Subcutaneous abdominal adipose tissue (tissue), 5 donors: ENCODE data around the gene IL6R.

Experiments
- H3K27ac ChIP-seq: one replicate; pipeline ENCODE4 v1.7.0; 2013; ENCODE audit warnings: low read depth, mild to moderate bottlenecking, inconsistent platforms, low read length, moderate library complexity
- H3K27me3 ChIP-seq, 5 donors: one replicate each; pipeline ENCODE4 v1.7.0; 2013; ENCODE audit warnings: low read length in 5 of 5, inconsistent platforms in 1 of 5; ENCODE audit not compliant: control insufficient read depth in 5 of 5, insufficient read depth in 4 of 5
- H3K36me3 ChIP-seq, 5 donors: one replicate each; pipeline ENCODE4 v1.7.0; 2013; ENCODE audit warnings: low read length in 5 of 5; ENCODE audit not compliant: control insufficient read depth in 5 of 5, insufficient read depth in 5 of 5
- H3K4me1 ChIP-seq, 5 donors: one replicate each; pipeline ENCODE4 v1.7.0; 2013; ENCODE audit warnings: low read length in 5 of 5, mild to moderate bottlenecking in 3 of 5, moderate library complexity in 1 of 5; ENCODE audit not compliant: control insufficient read depth in 5 of 5, insufficient read depth in 5 of 5
- H3K4me3 ChIP-seq, 5 donors: one replicate each; pipeline ENCODE4 v1.7.0; 2013; ENCODE audit warnings: low read length in 5 of 5, low read depth in 1 of 5
- H3K9ac ChIP-seq, 5 donors: one replicate each; pipeline ENCODE4 v1.7.0; 2013; ENCODE audit warnings: low read length in 5 of 5, mild to moderate bottlenecking in 4 of 5, moderate library complexity in 3 of 5
- H3K9me3 ChIP-seq, 5 donors: one replicate each; pipeline ENCODE4 v1.7.0; 2013; ENCODE audit warnings: low read length in 5 of 5; ENCODE audit not compliant: control insufficient read depth in 5 of 5
- donor health status: healthy.
- donor health status: healthy.
- donor health status: healthy.
- donor health status: healthy.
- donor health status: healthy.

The IL6R gene

DNA sequence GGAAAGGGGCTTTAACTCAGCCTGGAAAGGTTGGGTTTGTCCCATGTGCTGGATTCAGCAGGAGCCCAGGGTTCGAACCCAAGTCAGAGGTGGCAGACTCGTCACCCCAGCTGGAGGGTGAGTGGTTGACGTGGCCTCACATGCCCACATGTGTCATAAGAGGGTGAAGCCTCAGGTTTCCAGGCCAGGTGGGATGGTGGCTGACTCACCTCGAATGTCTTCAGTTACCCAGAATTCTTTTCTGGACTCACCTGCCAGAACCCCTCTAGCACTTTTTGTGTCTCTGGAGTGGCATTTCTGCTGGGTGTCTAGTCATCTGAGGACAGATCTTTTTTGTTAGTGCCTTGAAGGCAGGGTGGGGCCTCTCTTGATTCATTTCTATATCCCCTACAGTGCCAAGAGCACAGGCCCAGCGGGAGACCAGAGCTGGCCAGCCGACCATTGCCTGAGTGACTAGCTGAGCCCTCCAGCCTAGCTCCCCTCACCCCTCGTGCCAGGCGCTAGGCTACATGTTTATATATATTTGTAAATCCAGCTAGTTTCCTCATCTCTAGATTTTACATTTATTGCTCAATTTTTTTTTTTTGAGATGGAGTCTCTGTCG is 28.1 kb downstream of the IL6R start:
- no peaks in the 10 kb centered on the region for H3K9me3 ChIP-seq
- peak overlapping the region; percentile 89 for H3K27ac ChIP-seq
- peak overlapping the region in 2 of 5 donors; percentile 48 to 56 for H3K9ac ChIP-seq
- no peak overlapping the region for H3K4me3 ChIP-seq
- peaks cover 12 to 44% (median 39%) of the 10 kb centered on the region in 5 donors for H3K4me1 ChIP-seq
- H3K36me3 ChIP-seq = peaks cover 4 to 25% (median 21%) of the 10 kb centered on the region in 5 donors
- no peaks in the 10 kb centered on the region for H3K27me3 ChIP-seq

DNA sequence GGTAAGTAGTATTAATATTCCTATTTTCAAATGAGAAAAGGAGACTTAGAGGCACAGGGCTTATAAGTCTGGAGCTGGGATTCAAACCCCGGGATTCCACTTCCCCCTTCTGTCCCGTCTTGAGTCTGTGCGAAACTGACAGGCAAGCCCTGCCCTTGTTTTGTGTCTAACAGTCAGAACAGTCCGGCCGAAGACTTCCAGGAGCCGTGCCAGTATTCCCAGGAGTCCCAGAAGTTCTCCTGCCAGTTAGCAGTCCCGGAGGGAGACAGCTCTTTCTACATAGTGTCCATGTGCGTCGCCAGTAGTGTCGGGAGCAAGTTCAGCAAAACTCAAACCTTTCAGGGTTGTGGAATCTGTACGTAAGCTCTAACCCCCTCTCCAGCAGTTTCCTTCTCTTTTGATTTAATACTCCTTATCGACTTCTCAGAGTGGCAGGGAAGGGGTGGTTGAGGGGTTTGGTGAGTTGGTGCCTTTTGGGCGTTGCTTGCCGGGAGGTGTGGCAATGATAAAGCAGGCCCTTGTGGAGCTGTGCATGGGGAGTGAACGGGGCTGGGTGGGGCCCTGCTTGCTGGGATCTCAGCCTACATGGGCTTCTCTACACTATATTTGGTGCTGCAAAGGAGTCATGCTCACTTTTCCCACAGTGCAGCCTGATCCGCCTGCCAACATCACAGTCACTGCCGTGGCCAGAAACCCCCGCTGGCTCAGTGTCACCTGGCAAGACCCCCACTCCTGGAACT is 29.4 kb downstream of the IL6R start:
- H3K4me3 ChIP-seq = peak overlapping the region in 4 of 5 donors; percentile 9 to 53 (median 23)

DNA sequence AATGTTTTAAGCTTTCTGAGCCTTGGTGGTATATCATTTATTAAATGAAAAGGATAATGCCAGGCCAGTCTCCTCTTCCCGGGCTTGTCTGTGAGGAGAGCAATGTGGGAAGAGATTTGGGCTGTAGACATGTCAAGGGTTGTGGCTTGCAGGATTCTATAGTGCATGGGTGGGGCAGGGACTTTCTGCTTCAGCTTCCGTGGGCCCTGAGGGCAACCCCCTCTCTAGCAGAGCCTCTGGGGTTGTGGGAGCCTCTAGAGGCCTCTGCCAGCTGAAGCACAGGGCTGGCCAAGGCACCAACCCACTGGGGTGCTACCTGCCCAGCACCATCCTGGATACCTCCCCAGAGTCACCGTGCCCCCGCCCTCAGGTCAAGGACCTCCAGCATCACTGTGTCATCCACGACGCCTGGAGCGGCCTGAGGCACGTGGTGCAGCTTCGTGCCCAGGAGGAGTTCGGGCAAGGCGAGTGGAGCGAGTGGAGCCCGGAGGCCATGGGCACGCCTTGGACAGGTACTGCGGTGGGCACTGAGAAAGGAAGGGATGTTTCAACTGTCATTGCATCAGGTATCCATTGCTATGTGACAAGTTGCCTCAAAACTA is 30.6 kb downstream of the IL6R start:
- H3K36me3 ChIP-seq = peaks cover 7 to 18% (median 10%) of the 10 kb centered on the region in 5 donors
- no peaks in the 10 kb centered on the region for H3K9me3 ChIP-seq
- peak overlapping the region; percentile 89 for H3K27ac ChIP-seq
- peaks cover 10 to 42% (median 41%) of the 10 kb centered on the region in 5 donors for H3K4me1 ChIP-seq
- no peaks in the 10 kb centered on the region for H3K27me3 ChIP-seq
- H3K4me3 ChIP-seq = no peak overlapping the region
- no peak overlapping the region for H3K9ac ChIP-seq

More for the DNA sequence above, 29.4 kb downstream of the IL6R start:
- Histone ChIP-seq H3K36me3 (peaks cover 7 to 25% (median 18%) of the 10 kb centered on the region in 5 donors), H3K27ac (peak overlapping the region; percentile 89), H3K9ac (peak overlapping the region in 4 of 5 donors; percentile 28 to 77 (median 44)), H3K27me3 (no peaks in the 10 kb centered on the region), H3K9me3 (no peaks in the 10 kb centered on the region), H3K4me1 (peaks cover 10 to 37% (median 34%) of the 10 kb centered on the region in 5 donors)

DNA sequence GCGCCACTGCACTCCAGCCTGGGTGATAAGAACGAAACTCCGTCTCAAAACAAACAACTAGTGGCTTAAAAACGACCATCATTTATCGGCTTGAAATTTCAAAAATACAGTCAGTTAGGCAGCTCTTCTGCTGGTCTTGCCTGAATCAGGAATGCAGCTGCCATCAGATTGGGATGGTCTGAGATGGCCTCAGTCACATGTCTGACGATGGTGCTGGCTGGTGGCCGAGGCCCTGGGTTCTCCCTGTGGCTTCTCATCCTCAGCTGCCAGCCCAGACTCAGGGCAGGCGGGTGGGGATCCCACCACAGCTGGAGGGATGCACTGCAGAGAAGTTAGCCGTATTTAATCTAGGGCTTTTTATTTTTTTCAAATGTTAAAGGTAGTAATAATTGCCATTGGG is 31.3 kb downstream of the IL6R start:
- Histone ChIP-seq H3K4me3 (no peak overlapping the region), H3K9me3 (no peaks in the 10 kb centered on the region), H3K9ac (no peak overlapping the region), H3K36me3 (peaks cover 7 to 25% (median 14%) of the 10 kb centered on the region in 5 donors), H3K27me3 (no peaks in the 10 kb centered on the region), H3K27ac (no peak overlapping the region), H3K4me1 (peaks cover 8 to 41% (median 38%) of the 10 kb centered on the region in 5 donors)

DNA sequence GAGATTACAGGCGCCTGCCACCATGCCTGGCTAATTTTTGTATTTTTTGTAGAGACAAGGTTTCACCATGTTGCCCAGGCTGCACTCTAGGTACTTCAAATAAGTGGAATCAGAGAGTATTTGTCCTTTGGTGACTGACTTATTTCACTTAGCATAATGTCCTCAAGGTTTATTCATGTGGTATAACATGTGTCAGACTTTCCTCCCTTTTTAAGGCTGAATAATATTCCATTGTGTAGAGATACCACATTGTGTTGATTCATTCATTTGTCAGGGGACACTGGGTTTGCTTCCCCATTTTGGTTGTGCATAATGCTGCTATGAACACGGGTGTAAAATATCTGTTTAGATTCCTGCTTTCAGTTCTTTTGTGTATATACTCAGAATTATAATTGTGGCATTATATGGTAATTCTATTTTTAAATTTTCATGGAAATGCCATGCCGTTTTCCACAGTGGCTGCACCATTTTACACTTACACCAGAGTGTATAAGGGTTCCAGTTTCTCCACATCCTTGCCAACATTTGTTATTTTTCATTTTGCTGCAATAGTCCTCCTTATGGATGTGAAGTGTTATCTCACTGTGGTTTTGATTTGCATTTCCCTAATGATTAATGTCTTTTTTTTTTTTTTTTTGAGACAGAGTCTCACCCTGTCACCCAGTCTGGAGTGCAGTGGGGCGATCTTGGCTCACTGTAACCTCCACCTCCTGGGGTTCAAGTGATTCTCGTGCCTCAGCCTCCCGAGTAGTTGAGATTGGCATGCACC is 35.1 kb downstream of the IL6R start:
- peak overlapping the region; percentile 71 for H3K27ac ChIP-seq
- H3K27me3 ChIP-seq = no peaks in the 10 kb centered on the region
- H3K9ac ChIP-seq = no peak overlapping the region
- no peak overlapping the region for H3K4me3 ChIP-seq
- peaks cover 7 to 48% (median 26%) of the 10 kb centered on the region in 5 donors for H3K36me3 ChIP-seq
- H3K4me1 ChIP-seq = peaks cover 0 to 27% (median 18%) of the 10 kb centered on the region in 5 donors
- no peaks in the 10 kb centered on the region for H3K9me3 ChIP-seq

GRCh38 chr1:154441241-154441888 is 36.2 kb downstream of the IL6R start:
- H3K9ac ChIP-seq = no peak overlapping the region
- H3K27me3 ChIP-seq = no peaks in the 10 kb centered on the region
- H3K9me3 ChIP-seq = no peaks in the 10 kb centered on the region
- H3K4me1 ChIP-seq = peaks cover 0 to 27% (median 23%) of the 10 kb centered on the region in 5 donors
- no peak overlapping the region for H3K27ac ChIP-seq
- H3K4me3 ChIP-seq = no peak overlapping the region
- peaks cover 7 to 44% (median 18%) of the 10 kb centered on the region in 5 donors for H3K36me3 ChIP-seq

DNA sequence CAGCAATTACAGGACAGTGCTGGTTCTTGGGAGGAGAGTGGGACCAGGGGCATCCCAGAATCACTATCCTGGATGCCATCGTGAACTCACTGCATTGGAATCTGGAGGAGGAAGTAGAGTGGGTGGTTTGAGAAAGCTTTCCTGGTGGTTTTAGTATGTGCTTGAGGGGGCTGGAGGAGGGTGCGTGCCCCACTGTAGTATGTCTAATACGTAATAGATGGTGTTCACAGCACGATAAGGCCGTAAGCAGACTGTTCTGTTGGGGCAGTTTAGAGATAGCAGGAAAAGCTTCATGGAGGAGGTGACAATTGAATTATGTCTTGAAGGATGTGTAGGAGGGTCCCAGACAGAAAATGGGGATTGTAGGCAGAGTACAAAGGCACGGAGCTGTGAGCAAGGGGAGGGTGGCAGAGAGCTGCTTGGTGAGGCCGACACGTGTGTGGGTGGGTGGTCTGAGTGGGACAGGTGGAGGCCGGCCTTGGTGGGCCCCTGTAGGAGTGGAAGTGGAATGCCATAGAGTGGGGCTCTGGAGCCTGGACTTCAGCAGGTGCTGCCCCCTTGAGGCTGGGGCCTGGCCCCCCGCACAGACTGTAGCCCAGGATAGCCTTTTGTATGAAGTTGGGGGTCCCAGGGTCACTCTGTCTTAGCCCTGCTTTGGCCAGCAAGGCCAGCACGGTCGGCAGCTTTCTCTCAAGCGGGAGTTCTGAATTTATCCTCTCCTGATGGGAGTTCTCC is 37.0 kb downstream of the IL6R start:
- Histone ChIP-seq H3K36me3 (peaks cover 7 to 42% (median 16%) of the 10 kb centered on the region in 5 donors), H3K9ac (no peak overlapping the region), H3K27ac (peak overlapping the region; percentile 30), H3K9me3 (no peaks in the 10 kb centered on the region), H3K27me3 (no peaks in the 10 kb centered on the region), H3K4me3 (no peak overlapping the region), H3K4me1 (peaks cover 0 to 34% (median 23%) of the 10 kb centered on the region in 5 donors)

- Histone ChIP-seq H3K27ac (no peak overlapping the region), H3K9me3 (no peaks in the 10 kb centered on the region), H3K4me3 (no peak overlapping the region), H3K36me3 (peaks cover 3 to 48% (median 22%) of the 10 kb centered on the region in 5 donors), H3K4me1 (peaks cover 0 to 41% (median 31%) of the 10 kb centered on the region in 5 donors), H3K9ac (no peak overlapping the region), H3K27me3 (no peaks in the 10 kb centered on the region)
These were observed 38.3 kb downstream of the IL6R start for GRCh38 chr1:154443274-154444013.
